Liver (tissue), 9 donors: ENCODE data around the gene FANCM. TPM values are rescaled to one million over a fixed set of nuclear protein-coding genes. Genes with fewer than 3 reads are reported as not detected.
A peak's percentile ranks its signal among the peaks of the same experiment; 100 is the strongest.

Source experiments
- DNase-seq: peaks from one replicate; pipeline ENCODE4 v3.0.0-alpha.2; 2017; ENCODE audit warnings: low spot score
- H3K27ac ChIP-seq, 2 donors: one replicate each; pipeline ENCODE4 v1.7.0; 2013; ENCODE audit warnings: inconsistent platforms in 2 of 2, low read length in 2 of 2, control low read depth in 1 of 2, low read depth in 1 of 2, mild to moderate bottlenecking in 1 of 2
- H3K27me3 ChIP-seq, 4 donors: one replicate each; pipeline versions ENCODE4 v1.6.1 to v1.7.0; 2013; ENCODE audit warnings: low read length in 3 of 4, inconsistent platforms in 1 of 4, mild to moderate bottlenecking in 1 of 4, moderate library complexity in 1 of 4; ENCODE audit not compliant: control insufficient read depth in 4 of 4, insufficient read depth in 4 of 4
- H3K36me3 ChIP-seq, 4 donors: one replicate each; pipeline versions ENCODE4 v1.6.1 to v1.7.0; 2013; ENCODE audit warnings: low read length in 3 of 4, mild to moderate bottlenecking in 3 of 4, low read depth in 1 of 4, moderate library complexity in 1 of 4; ENCODE audit not compliant: control insufficient read depth in 4 of 4, insufficient read depth in 3 of 4
- H3K4me1 ChIP-seq, 4 donors: one replicate each; pipeline versions ENCODE4 v1.6.1 to v1.7.0; 2013; ENCODE audit warnings: low read length in 3 of 4, mild to moderate bottlenecking in 3 of 4, moderate library complexity in 1 of 4; ENCODE audit not compliant: control insufficient read depth in 4 of 4, insufficient read depth in 4 of 4
- H3K4me3 ChIP-seq, 3 donors: one replicate each; pipeline versions ENCODE4 v1.6.1 to v1.7.0; 2013; ENCODE audit warnings: low read length in 3 of 3, control low read depth in 1 of 3, low read depth in 1 of 3, mild to moderate bottlenecking in 1 of 3
- H3K9ac ChIP-seq, 2 donors: one replicate each; pipeline ENCODE4 v1.7.0; 2013; ENCODE audit warnings: low read length in 2 of 2, mild to moderate bottlenecking in 2 of 2, moderate library complexity in 2 of 2, control low read depth in 1 of 2, low read depth in 1 of 2
- H3K9me3 ChIP-seq, 4 donors: one replicate each; pipeline versions ENCODE4 v1.6.1 to v1.7.0; 2013; ENCODE audit warnings: low read length in 3 of 4; ENCODE audit not compliant: control insufficient read depth in 4 of 4
- ATF3 ChIP-seq: IDR thresholded peaks from 2 replicates; pipeline ENCODE4 v1.6.1; 2016; ENCODE audit warnings: antibody characterized with exemption
- EGR1 ChIP-seq, 2 donors: IDR thresholded peaks; 2 replicates each; pipeline ENCODE4 v1.6.1; 2016 to 2018; ENCODE audit warnings: antibody characterized with exemption in 2 of 2, low read depth in 2 of 2
- FOXA1 ChIP-seq: IDR thresholded peaks from 2 replicates; pipeline ENCODE4 v1.6.1; 2016; ENCODE audit warnings: antibody characterized with exemption
- FOXA2 ChIP-seq: IDR thresholded peaks from 2 replicates; pipeline ENCODE4 v1.6.1; 2016; ENCODE audit warnings: antibody characterized with exemption
- GABPA ChIP-seq, 2 donors: IDR thresholded peaks in 1 of 2; conservative IDR thresholded peaks in 1 of 2; 2 replicates each; pipeline ENCODE4 v1.6.1; 2016; ENCODE audit warnings: antibody characterized with exemption in 2 of 2, mild to moderate bottlenecking in 1 of 2, moderate library complexity in 1 of 2
- HNF4A ChIP-seq, 2 donors: conservative IDR thresholded peaks; 2 replicates each; pipeline ENCODE4 v1.6.1; 2016; ENCODE audit warnings: antibody characterized with exemption in 2 of 2, mild to moderate bottlenecking in 2 of 2
- HNF4G ChIP-seq: IDR thresholded peaks from 2 replicates; pipeline ENCODE4 v1.6.1; 2016; ENCODE audit warnings: antibody characterized with exemption
- JUND ChIP-seq, 2 donors: IDR thresholded peaks; 2 replicates each; pipeline ENCODE4 v1.6.1; 2016; ENCODE audit warnings: antibody characterized with exemption in 2 of 2
- MAX ChIP-seq: IDR thresholded peaks from 2 replicates; pipeline ENCODE4 v1.6.1; 2016; ENCODE audit warnings: antibody characterized with exemption
- NR2F2 ChIP-seq: IDR thresholded peaks from 2 replicates; pipeline ENCODE4 v1.6.1; 2016; ENCODE audit warnings: antibody characterized with exemption
- RAD21 ChIP-seq, 2 donors: IDR thresholded peaks; 2 replicates each; pipeline ENCODE4 v1.6.1; 2016; ENCODE audit warnings: antibody characterized with exemption in 2 of 2, mild to moderate bottlenecking in 2 of 2
- RXRA ChIP-seq, 2 donors: IDR thresholded peaks; 2 replicates each; pipeline ENCODE4 v1.6.1; 2017 to 2018; ENCODE audit warnings: antibody characterized with exemption in 2 of 2, mild to moderate bottlenecking in 1 of 2
- SP1 ChIP-seq: IDR thresholded peaks from 2 replicates; pipeline ENCODE4 v1.6.1; 2018; ENCODE audit warnings: antibody characterized with exemption, mild to moderate bottlenecking
- TAF1 ChIP-seq: conservative IDR thresholded peaks from 2 replicates; pipeline ENCODE4 v1.6.1; 2016; ENCODE audit warnings: antibody characterized with exemption, mild to moderate bottlenecking
- YY1 ChIP-seq: IDR thresholded peaks from 2 replicates; pipeline ENCODE4 v1.6.1; 2016; ENCODE audit warnings: antibody characterized with exemption, mild to moderate bottlenecking
- ZBTB33 ChIP-seq: IDR thresholded peaks from 2 replicates; pipeline ENCODE4 v1.6.1; 2016; ENCODE audit warnings: antibody characterized with exemption
- WGBS: extraction: QIAGEN DNeasy Blood & Tissue Kit; methylation state at CpG from one replicate; pipeline ENCODE4 v1.1.7; 2013; 5-methylcytosine and 5-hydroxymethylcytosine counted together
- polyA plus RNA-seq, 2 donors: library from polyadenylated mRNA; stranded (reverse) in 1 of 2; unstranded in 1 of 2; fragments of 200-250 nt in 1 of 2; fragments of >200 nt in 1 of 2; fragmentation: Nextera tagmentation in 1 of 2; extraction: Ambion mirVana in 1 of 2; gene quantifications; one replicate each; pipeline versions ENCODE4 v1.2.1 to v1.2.3, GENCODE V29; 2013 to 2015
- total RNA-seq, 2 donors: library from RNA; depleted of rRNA; stranded (reverse); fragments of >200 nt; gene quantifications; one replicate each; pipeline ENCODE4 v1.2.3, GENCODE V29; 2014
- TF ChIP-seq, protein P1 (sequence below): IDR thresholded peaks from 2 replicates; pipeline ENCODE4 v1.6.1; 2016; ENCODE audit warnings: antibody characterized with exemption, mild to moderate bottlenecking
- TF ChIP-seq, protein P2 (sequence below): fragments of 150-350 bp; IDR thresholded peaks from 2 replicates; pipeline ENCODE4 v1.5.1; 2017; ENCODE audit warnings: improper control_type of control experiment, low read depth, low read length; ENCODE audit not compliant: missing input control
- donor health status: healthy.
- donor health status: healthy.
- donor health status: healthy.
- donor health status: healthy.
- donor health status: healthy.

FANCM gene
- total and polyA plus RNA-seq, 4 donors: 0.38 to 7.4 (median 3.1) TPM

GRCh38 chr14:45134051-45134958, 1.4 kb upstream of the FANCM start, which contains the start of gene FKBP3:
Gene FKBP3 (minus strand): TSS chr14:45134481. CDS start chr14:45134456, 25 bp downstream.
- peak within 1 kb of the TSS; percentile 81 to 83 for H3K27ac ChIP-seq
- under 1% methylated on average over 53 of the region's 53 CpGs for WGBS

More at GRCh38 chr14:45134051-45134958, 1.4 kb upstream of the FANCM start, which contains the start of gene FKBP3:
- H3K9ac ChIP-seq: peak within 1 kb of the TSS; percentile 95 to 98
- H3K9me3 ChIP-seq: no peaks in the 10 kb centered on the region
- DNase-seq: peak; percentile 95
- no peaks in the 10 kb centered on the region for H3K27me3 ChIP-seq
- peaks cover 3 to 29% (median 17%) of the 10 kb centered on the region in 4 donors for H3K4me1 ChIP-seq
- TF ChIP-seq TAF1 (peak; percentile 84), ZBTB33 (no peak), GABPA (IDR thresholded peaks at IDR 0.05 in 1 of 2, conservative IDR thresholded peaks at IDR 0.05 in 1 of 2) (peak; percentile 66 to 77), HNF4G (no peak), EGR1 (IDR thresholded peaks at IDR 0.05; ENCODE audit: low read depth in 2 of 2) (no peak), YY1 (peak; percentile 99), HNF4A (conservative IDR thresholded peaks at IDR 0.05) (peak in 1 of 2 donors; percentile 40), SP1 (peak; percentile 83), NR2F2 (peak; percentile 62), ATF3 (no peak), MAX (peak; percentile 30), FOXA1 (peak; percentile 31), JUND (IDR thresholded peaks at IDR 0.05) (peak; percentile 29 to 35), RAD21 (IDR thresholded peaks at IDR 0.05) (peak in 1 of 2 donors; percentile 13), RXRA (IDR thresholded peaks at IDR 0.05) (peak; percentile 21 to 24), FOXA2 (no peak)
- TF ChIP-seq, protein P1, sequence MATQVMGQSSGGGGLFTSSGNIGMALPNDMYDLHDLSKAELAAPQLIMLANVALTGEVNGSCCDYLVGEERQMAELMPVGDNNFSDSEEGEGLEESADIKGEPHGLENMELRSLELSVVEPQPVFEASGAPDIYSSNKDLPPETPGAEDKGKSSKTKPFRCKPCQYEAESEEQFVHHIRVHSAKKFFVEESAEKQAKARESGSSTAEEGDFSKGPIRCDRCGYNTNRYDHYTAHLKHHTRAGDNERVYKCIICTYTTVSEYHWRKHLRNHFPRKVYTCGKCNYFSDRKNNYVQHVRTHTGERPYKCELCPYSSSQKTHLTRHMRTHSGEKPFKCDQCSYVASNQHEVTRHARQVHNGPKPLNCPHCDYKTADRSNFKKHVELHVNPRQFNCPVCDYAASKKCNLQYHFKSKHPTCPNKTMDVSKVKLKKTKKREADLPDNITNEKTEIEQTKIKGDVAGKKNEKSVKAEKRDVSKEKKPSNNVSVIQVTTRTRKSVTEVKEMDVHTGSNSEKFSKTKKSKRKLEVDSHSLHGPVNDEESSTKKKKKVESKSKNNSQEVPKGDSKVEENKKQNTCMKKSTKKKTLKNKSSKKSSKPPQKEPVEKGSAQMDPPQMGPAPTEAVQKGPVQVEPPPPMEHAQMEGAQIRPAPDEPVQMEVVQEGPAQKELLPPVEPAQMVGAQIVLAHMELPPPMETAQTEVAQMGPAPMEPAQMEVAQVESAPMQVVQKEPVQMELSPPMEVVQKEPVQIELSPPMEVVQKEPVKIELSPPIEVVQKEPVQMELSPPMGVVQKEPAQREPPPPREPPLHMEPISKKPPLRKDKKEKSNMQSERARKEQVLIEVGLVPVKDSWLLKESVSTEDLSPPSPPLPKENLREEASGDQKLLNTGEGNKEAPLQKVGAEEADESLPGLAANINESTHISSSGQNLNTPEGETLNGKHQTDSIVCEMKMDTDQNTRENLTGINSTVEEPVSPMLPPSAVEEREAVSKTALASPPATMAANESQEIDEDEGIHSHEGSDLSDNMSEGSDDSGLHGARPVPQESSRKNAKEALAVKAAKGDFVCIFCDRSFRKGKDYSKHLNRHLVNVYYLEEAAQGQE: no peak
- TF ChIP-seq, protein P2, sequence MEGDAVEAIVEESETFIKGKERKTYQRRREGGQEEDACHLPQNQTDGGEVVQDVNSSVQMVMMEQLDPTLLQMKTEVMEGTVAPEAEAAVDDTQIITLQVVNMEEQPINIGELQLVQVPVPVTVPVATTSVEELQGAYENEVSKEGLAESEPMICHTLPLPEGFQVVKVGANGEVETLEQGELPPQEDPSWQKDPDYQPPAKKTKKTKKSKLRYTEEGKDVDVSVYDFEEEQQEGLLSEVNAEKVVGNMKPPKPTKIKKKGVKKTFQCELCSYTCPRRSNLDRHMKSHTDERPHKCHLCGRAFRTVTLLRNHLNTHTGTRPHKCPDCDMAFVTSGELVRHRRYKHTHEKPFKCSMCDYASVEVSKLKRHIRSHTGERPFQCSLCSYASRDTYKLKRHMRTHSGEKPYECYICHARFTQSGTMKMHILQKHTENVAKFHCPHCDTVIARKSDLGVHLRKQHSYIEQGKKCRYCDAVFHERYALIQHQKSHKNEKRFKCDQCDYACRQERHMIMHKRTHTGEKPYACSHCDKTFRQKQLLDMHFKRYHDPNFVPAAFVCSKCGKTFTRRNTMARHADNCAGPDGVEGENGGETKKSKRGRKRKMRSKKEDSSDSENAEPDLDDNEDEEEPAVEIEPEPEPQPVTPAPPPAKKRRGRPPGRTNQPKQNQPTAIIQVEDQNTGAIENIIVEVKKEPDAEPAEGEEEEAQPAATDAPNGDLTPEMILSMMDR: no peak
- peaks cover 0 to 5% (median 0%) of the 10 kb centered on the region in 4 donors for H3K36me3 ChIP-seq
- peak within 1 kb of the TSS; percentile 75 to 97 (median 82) for H3K4me3 ChIP-seq
